H9 (cell line): ENCODE data around the gene ANKRD2. TPM values are rescaled to one million over a fixed set of nuclear protein-coding genes. Genes with fewer than 3 reads are reported as not detected.

Experiments used
- DNase-seq: peaks from one replicate; pipeline ENCODE4 v3.0.0-alpha.2; 2017
- H2AFZ ChIP-seq: one replicate; pipeline ENCODE4 v1.6.1; 2013; ENCODE audit warnings: mild to moderate bottlenecking, low read length, control low read depth, moderate library complexity
- H2AK5ac ChIP-seq: 2 replicates; pipeline ENCODE4 v1.6.1; 2013; ENCODE audit warnings: low read length, control low read depth, mixed read lengths; ENCODE audit not compliant: insufficient read length
- H2BK120ac ChIP-seq: one replicate; pipeline ENCODE4 v1.6.1; 2013; ENCODE audit warnings: low read depth, mild to moderate bottlenecking, low read length, control low read depth, inconsistent platforms; ENCODE audit not compliant: poor library complexity, severe bottlenecking
- H2BK12ac ChIP-seq: 2 replicates; pipeline ENCODE4 v1.6.1; 2013; ENCODE audit warnings: low read length, control low read depth, mixed read lengths, low read depth; ENCODE audit not compliant: insufficient read length
- H2BK15ac ChIP-seq: 2 replicates; pipeline ENCODE4 v1.6.1; 2013; ENCODE audit warnings: low read depth, low read length, control low read depth
- H2BK20ac ChIP-seq: one replicate; pipeline ENCODE4 v1.6.1; 2013; ENCODE audit warnings: low read depth, mild to moderate bottlenecking, low read length, control low read depth, inconsistent platforms; ENCODE audit not compliant: poor library complexity, severe bottlenecking
- H2BK5ac ChIP-seq: 2 replicates; pipeline ENCODE4 v1.6.1; 2013; ENCODE audit warnings: low read length, control low read depth, mixed read lengths; ENCODE audit not compliant: insufficient read length
- H3K14ac ChIP-seq: 2 replicates; pipeline ENCODE4 v1.6.1; 2013; ENCODE audit warnings: low read length, control low read depth; ENCODE audit not compliant: insufficient read depth
- H3K18ac ChIP-seq: 2 replicates; pipeline ENCODE4 v1.6.1; 2013; ENCODE audit warnings: low read depth, mild to moderate bottlenecking, mixed read lengths, low read length, control low read depth; ENCODE audit not compliant: insufficient read length
- H3K23ac ChIP-seq: 2 replicates; pipeline ENCODE4 v1.6.1; 2013; ENCODE audit warnings: low read length, control low read depth, mixed read lengths, low read depth; ENCODE audit not compliant: insufficient read length
- H3K23me2 ChIP-seq: 2 replicates; pipeline ENCODE4 v1.6.1; 2013; ENCODE audit warnings: low read depth, mild to moderate bottlenecking, mixed read lengths, low read length, control low read depth; ENCODE audit not compliant: insufficient read length, poor library complexity, severe bottlenecking
- H3K27ac ChIP-seq: 2 replicates; pipeline ENCODE4 v1.5.1; 2013; ENCODE audit warnings: low read length, control low read depth, mixed read lengths, low read depth; ENCODE audit not compliant: insufficient read length
- H3K27me3 ChIP-seq: 2 replicates; pipeline ENCODE4 v1.6.1; 2013; ENCODE audit warnings: low read length, control low read depth, inconsistent platforms; ENCODE audit not compliant: insufficient read depth
- H3K4ac ChIP-seq: 2 replicates; pipeline ENCODE4 v1.6.1; 2013; ENCODE audit warnings: low read depth, mild to moderate bottlenecking, control low read depth, inconsistent platforms, low read length, moderate library complexity
- H3K4me1 ChIP-seq: 2 replicates; pipeline ENCODE4 v1.6.1; 2013; ENCODE audit warnings: low read length, control low read depth, inconsistent platforms; ENCODE audit not compliant: insufficient read depth
- H3K4me2 ChIP-seq: 2 replicates; pipeline ENCODE4 v1.6.1; 2013; ENCODE audit warnings: low read length, control low read depth, mixed read lengths; ENCODE audit not compliant: insufficient read length, insufficient read depth
- H3K56ac ChIP-seq: 2 replicates; pipeline ENCODE4 v1.6.1; 2013; ENCODE audit warnings: low read depth, mild to moderate bottlenecking, mixed read lengths, low read length, control low read depth; ENCODE audit not compliant: insufficient read length
- H3K79me1 ChIP-seq: 2 replicates; pipeline ENCODE4 v1.6.1; 2013; ENCODE audit warnings: low read depth, mild to moderate bottlenecking, moderate library complexity, low read length, control low read depth, inconsistent platforms; ENCODE audit not compliant: insufficient read depth, poor library complexity, severe bottlenecking
- H3K79me2 ChIP-seq: 2 replicates; pipeline ENCODE4 v1.6.1; 2013; ENCODE audit warnings: low read length, control low read depth, inconsistent platforms; ENCODE audit not compliant: insufficient read depth
- H3K9ac ChIP-seq: 2 replicates; pipeline ENCODE4 v1.6.1; 2013; ENCODE audit warnings: low read length, control low read depth, mixed read lengths; ENCODE audit not compliant: insufficient read length; ENCODE audit errors: extremely low read depth
- H3K9me3 ChIP-seq: one replicate; pipeline ENCODE4 v1.6.1; 2013; ENCODE audit warnings: low read depth, low read length, inconsistent platforms; ENCODE audit not compliant: control insufficient read depth
- H3T11ph ChIP-seq: one replicate; pipeline ENCODE4 v1.6.1; 2013; ENCODE audit warnings: mild to moderate bottlenecking, low read length, control low read depth, inconsistent platforms
- H4K20me1 ChIP-seq: one replicate; pipeline ENCODE4 v1.6.1; 2013; ENCODE audit not compliant: control insufficient read depth, insufficient read length, insufficient read depth
- H4K5ac ChIP-seq: 2 replicates; pipeline ENCODE4 v1.6.1; 2013; ENCODE audit warnings: low read depth, mild to moderate bottlenecking, mixed read lengths, low read length, control low read depth; ENCODE audit not compliant: insufficient read length
- H4K8ac ChIP-seq: replicated peaks from 2 replicates; pipeline ENCODE4 v1.6.1; 2013; ENCODE audit warnings: low read length, control low read depth, mixed read lengths, low read depth; ENCODE audit not compliant: insufficient read length
- H4K91ac ChIP-seq: 2 replicates; pipeline ENCODE4 v1.6.1; 2013; ENCODE audit warnings: low read depth, mild to moderate bottlenecking, moderate library complexity, mixed read lengths, low read length, control low read depth; ENCODE audit not compliant: insufficient read length
- H3K27ac Mint-ChIP-seq, 3 experiments: 2 replicates in 2 of 3; 3 replicates in 1 of 3; pipeline ENCODE4 v1.8.0; 2020 to 2021; ENCODE audit warnings: mixed read lengths in 3 of 3, mild to moderate bottlenecking in 1 of 3, moderate library complexity in 1 of 3
- H3K27me3 Mint-ChIP-seq: 2 replicates; pipeline ENCODE4 v1.8.0; 2021; ENCODE audit warnings: low read depth, mild to moderate bottlenecking, moderate library complexity, mixed read lengths
- H3K36me3 Mint-ChIP-seq, 3 experiments: 2 replicates in 2 of 3; 3 replicates in 1 of 3; pipeline ENCODE4 v1.8.0; 2020 to 2021; ENCODE audit warnings: low read depth in 3 of 3, mixed read lengths in 3 of 3; ENCODE audit not compliant: insufficient read depth in 1 of 3
- H3K4me1 Mint-ChIP-seq, 2 experiments: 2 replicates each; pipeline ENCODE4 v1.8.0; 2020; ENCODE audit warnings: mixed read lengths in 2 of 2
- H3K4me3 Mint-ChIP-seq, 2 experiments: 2 replicates in 1 of 2; 3 replicates in 1 of 2; pipeline ENCODE4 v1.8.0; 2020 to 2021; ENCODE audit warnings: mild to moderate bottlenecking in 2 of 2, mixed read lengths in 2 of 2, moderate library complexity in 1 of 2
- H3K9me3 Mint-ChIP-seq, 2 experiments: 2 replicates in 1 of 2; 3 replicates in 1 of 2; pipeline ENCODE4 v1.8.0; 2020; ENCODE audit warnings: mild to moderate bottlenecking in 2 of 2, mixed read lengths in 2 of 2, moderate library complexity in 1 of 2
- WGBS: extraction: QIAGEN DNeasy Blood & Tissue Kit; methylation state at CpG from one replicate; pipeline ENCODE4 v1.1.7; 2013; ENCODE audit warnings: missing lambda C conversion rate, low lambda C conversion rate, mixed read lengths; ENCODE audit not compliant: insufficient read length; ENCODE audit errors: extremely low coverage; 5-methylcytosine and 5-hydroxymethylcytosine counted together
- total RNA-seq: library from RNA; stranded (reverse); gene quantifications from 2 replicates; pipeline ENCODE4 v1.2.1, GENCODE V29; 2021
- TF ChIP-seq, protein P1 (sequence below): fragments of 200-600 bp; sonication (generic); conservative IDR thresholded peaks from 3 replicates; pipeline ENCODE4 v1.8.0; 2021; ENCODE audit warnings: antibody characterized with exemption, mild to moderate bottlenecking

The ANKRD2 gene
- total RNA-seq, 1 experiment from 2014 or later, result not detected

GRCh38 chr10:97547962-97548361, 24.6 kb upstream of the ANKRD2 start:
- H4K5ac ChIP-seq, result no peak overlapping the region
- H2BK5ac ChIP-seq, result no peak overlapping the region
- Mint-ChIP-seq H3K4me3 (no peak overlapping the region), H3K36me3 (no peaks in the 10 kb centered on the region; a peak in 1 of 7 replicates), H3K9me3 (no peaks in the 10 kb centered on the region), H3K27me3 (no peaks in the 10 kb centered on the region), H3K27ac (peak overlapping the region in 2 of 3 experiments; percentile 22 to 28; a peak in 1 of 7 replicates), H3K4me1 (peaks cover 32 to 44% of the 10 kb centered on the region in 2 experiments)
- no peaks in the 10 kb centered on the region for H3K23me2 ChIP-seq
- no peak overlapping the region for H3K27ac ChIP-seq
- H3T11ph ChIP-seq, result no peak overlapping the region
- H2BK15ac ChIP-seq, result no peak overlapping the region
- H3K9me3 ChIP-seq, result no peaks in the 10 kb centered on the region
- H3K79me1 ChIP-seq, result no peaks in the 10 kb centered on the region
- WGBS, result no CpG with 5 or more reads among the region's 4 CpGs
- no peak overlapping the region for H2AK5ac ChIP-seq
- H3K27me3 ChIP-seq, result no peaks in the 10 kb centered on the region
- no peak overlapping the region for H3K23ac ChIP-seq
- no peak overlapping the region for H3K14ac ChIP-seq
- no peak overlapping the region for H3K18ac ChIP-seq
- no peaks in the 10 kb centered on the region for H4K20me1 ChIP-seq
- H3K4me2 ChIP-seq, result no peak overlapping the region
- H3K4me1 ChIP-seq, result peaks cover 5% of the 10 kb centered on the region; the same call in 1 of the 2 replicates
- no peak overlapping the region for H4K8ac ChIP-seq
- no peaks in the 10 kb centered on the region; the same call in 1 of the 2 replicates for H3K79me2 ChIP-seq
- H3K4ac ChIP-seq, result no peak overlapping the region
- H4K91ac ChIP-seq, result no peak overlapping the region
- no peak overlapping the region for H2BK120ac ChIP-seq
- no peak overlapping the region for H3K56ac ChIP-seq
- no peak overlapping the region for H2AFZ ChIP-seq
- H2BK20ac ChIP-seq, result no peak overlapping the region
- H2BK12ac ChIP-seq, result no peak overlapping the region
- TF ChIP-seq, protein P1, sequence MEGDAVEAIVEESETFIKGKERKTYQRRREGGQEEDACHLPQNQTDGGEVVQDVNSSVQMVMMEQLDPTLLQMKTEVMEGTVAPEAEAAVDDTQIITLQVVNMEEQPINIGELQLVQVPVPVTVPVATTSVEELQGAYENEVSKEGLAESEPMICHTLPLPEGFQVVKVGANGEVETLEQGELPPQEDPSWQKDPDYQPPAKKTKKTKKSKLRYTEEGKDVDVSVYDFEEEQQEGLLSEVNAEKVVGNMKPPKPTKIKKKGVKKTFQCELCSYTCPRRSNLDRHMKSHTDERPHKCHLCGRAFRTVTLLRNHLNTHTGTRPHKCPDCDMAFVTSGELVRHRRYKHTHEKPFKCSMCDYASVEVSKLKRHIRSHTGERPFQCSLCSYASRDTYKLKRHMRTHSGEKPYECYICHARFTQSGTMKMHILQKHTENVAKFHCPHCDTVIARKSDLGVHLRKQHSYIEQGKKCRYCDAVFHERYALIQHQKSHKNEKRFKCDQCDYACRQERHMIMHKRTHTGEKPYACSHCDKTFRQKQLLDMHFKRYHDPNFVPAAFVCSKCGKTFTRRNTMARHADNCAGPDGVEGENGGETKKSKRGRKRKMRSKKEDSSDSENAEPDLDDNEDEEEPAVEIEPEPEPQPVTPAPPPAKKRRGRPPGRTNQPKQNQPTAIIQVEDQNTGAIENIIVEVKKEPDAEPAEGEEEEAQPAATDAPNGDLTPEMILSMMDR, result no peak
- no peak for DNase-seq
- H3K9ac ChIP-seq, result no peak overlapping the region
